NCI-H2081 (cell line): ENCODE measurements around the gene DNTT.

ENCODE experiments used
- DNase-seq, 2 experiments: peaks; one replicate each; lab custom pipeline; 2025; lab: John Stamatoyannopoulos, UW

The DNTT gene

DNA sequence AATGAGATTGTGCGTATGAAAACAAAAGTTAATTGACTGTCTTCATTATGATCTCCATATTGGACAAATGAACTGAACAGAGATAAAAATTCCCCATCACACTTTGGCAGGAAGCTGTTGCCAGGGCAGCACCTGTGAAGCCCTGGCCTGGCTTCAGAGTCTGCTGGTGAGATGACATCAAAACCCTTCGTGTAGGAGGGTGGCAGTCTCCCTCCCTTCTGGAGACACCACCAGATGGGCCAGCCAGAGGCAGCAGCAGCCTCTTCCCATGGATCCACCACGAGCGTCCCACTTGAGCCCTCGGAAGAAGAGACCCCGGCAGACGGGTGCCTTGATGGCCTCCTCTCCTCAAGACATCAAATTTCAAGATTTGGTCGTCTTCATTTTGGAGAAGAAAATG is at the start of gene DNTT:
TSS of gene DNTT (plus strand) at position 205 of the 400 bp plus-strand sequence. CDS start at position 269, 64 bp downstream.
- no peak for DNase-seq

DNA sequence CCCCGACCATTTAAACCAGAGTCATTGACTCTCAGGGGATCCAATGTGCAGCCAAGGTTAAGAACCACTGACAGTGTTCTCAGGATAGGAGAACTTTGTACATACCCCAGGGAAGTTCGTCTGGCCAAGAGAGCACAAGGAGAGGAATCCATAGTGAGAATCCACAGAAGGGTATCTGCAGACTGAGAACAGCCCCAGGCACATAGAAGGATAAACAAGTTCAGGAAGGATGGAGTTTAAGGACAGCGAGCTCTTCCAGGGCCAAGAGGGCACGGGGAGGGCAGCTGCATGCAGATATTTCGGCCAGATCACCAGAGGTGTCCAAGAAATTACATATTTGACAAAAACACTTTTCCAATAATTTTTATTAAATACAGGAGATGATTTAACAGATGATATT is 49.3 kb upstream of the DNTT start:
- no peak for DNase-seq

DNA sequence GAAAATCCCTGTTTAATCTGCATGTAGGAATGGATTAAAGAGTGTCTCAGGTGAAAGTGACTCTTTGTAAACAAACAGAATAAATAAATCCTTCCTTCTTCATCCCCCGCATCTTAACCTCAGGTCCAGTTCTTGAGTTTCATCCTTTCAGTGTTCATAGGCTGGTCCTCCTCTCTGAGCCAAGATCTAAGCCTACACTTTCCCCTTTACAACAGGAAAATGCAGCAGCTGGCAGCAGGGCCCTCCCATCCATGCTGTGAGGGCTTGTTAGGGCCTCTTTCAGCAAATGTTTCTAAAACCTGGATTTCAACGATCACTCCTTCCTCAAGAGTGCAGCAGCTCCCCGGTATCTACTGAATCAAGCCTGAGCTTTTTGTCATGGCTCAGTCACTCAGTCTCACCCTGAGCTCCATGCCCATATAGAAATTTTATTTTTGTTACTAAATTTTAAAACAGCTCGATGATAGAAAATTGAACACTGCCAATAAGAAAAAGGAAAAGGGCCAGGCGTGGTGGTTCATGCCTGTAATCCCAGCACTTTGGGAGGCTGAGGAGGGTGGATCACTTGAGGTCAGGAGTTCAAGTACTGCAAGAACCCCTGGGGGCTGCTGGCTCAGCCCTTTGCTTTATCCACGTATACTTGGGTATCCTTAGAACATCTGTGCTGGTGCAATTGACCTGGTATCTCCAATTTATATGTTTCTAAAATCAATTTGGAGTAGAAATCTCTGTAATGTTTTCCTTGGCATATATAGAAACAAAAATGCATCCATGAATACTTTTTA is 48.5 kb upstream of the DNTT start:
- peak in 1 of 2 experiments; percentile 4 for DNase-seq

DNA sequence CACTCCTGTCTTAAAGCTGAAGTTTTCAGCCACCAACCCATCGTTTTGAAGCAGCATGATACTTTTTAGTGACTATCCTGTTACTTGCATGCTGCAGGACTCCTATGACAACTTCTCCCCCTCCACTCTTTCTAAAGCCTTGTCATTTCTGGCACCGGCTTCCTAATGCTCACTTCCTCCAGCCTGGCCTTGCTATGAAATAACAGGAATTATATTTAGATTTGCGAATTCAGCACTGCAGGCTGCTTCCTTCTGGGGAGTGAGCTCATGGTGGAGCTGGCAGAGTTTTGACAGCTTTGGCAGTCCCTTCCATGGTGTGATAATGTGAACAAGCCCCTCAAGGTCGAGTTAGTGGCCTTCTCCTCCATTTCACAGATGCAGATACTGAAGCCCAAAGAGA is 46.3 kb upstream of the DNTT start:
- no peak for DNase-seq

DNA sequence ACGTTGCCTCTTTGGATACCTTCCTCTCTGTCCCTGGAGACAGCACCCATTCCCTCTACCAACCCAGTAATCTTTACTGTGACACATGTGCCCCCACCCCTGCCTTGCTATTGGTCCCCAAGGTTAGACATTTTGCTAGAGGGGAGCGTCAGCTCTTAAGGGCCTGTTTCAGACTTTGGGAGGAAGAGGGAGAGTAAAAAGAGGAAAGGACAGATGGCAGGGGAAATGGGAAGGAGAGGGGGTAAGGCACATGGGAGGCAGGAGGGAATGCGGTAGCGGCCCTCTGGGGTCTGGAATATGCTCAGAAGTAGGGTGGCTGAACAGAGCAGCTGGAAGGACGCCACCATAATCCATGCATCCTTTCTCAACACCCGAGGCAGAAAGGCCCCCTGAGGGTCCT is 45.1 kb upstream of the DNTT start:
- DNase-seq, result no peak

DNA sequence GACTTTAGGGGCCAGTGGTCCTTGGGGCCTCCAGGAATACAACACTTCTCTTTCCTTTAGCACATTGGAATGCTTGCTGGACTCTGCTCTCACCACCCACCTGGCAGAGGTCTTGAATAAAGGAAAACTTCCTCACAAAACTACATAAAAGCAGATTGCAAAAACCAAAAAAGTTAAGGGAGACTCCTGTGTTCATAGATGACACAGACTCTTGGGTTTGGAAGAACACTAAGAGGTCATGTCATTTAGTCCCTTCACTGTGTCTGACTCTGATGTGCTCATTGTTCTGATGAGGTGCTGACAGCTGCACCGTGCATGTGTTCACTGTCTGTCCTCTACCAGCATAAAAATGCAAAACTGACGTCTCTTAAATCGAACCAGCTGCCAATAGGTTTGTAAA is 44.2 kb upstream of the DNTT start:
- DNase-seq, result no peak

DNA sequence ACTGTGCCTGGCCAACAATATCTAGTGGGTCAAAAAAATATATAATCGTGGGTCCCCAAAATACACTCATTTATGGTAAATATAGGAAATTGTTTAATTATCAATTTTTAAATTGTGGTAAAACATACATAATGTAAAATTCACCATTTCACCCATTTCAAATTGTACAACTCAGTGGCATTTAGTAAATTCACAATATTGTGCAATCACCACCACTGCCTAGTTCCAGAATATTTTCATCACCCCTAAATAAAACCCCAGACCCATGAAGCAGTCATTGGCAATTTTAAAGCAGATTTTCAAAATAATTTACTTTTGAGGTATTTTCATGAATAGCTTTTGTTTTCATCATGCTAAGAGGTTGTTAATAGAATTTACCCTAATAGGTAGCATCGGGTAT is 43.1 kb upstream of the DNTT start:
- no peak for DNase-seq

DNA sequence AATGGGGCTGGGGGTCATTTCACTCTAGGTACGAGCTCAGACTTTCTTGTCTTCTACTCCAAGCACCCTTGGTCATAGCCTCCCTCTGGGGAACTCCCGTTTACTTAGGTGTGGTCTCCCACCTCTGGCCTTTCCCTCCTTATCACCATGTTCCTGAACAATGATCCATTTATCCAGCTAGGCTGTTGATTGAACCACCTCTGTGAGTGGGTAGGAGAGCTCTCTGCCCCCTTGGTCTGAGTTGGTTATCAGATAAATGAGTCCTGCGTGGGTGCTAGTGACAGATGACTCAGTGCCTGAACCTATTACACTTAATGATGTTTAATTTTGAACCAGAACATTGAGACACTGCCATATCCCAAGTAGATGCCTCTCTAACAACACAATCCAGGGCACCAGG is 42.3 kb upstream of the DNTT start:
- no peak for DNase-seq

DNA sequence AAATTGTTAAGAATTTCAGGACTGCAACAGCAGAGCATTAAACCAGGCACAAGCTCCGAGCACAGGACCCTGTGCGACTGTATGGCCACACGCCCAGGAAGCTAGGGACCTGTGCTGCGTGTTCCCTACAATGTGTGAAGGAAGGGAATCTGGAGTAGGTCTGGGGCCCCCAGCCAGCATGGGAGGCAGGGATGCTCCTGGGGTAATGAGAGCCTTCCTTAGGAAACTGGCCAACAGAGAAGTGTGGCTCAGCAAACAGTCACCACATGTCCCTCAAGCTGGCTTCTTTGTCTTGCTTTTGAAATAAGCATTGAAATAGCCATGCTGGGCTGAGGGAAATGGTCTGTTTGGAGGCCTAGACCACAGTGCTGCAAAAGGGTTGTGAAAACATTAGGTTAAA is 41.1 kb upstream of the DNTT start:
- DNase-seq, result no peak

DNA sequence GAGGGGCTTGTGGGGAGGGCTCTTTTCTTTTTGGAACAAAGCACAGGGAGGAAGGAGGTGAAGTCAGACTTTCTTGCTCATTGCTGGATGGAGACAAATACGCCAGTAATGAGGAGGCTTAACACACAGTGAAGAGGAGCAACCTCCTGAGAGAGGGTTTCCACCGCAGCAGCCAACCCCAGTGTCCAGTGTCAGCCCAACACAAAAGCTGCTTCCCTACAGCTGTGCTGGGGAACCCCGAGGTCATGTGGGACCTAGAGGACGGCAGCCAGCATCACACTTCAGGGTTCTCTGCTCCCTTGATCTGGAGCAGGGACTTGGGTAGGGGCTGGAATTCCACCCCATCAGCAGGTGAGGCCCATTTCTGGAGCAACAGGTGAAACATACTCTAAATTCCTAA is 40.6 kb upstream of the DNTT start:
- no peak for DNase-seq

DNA sequence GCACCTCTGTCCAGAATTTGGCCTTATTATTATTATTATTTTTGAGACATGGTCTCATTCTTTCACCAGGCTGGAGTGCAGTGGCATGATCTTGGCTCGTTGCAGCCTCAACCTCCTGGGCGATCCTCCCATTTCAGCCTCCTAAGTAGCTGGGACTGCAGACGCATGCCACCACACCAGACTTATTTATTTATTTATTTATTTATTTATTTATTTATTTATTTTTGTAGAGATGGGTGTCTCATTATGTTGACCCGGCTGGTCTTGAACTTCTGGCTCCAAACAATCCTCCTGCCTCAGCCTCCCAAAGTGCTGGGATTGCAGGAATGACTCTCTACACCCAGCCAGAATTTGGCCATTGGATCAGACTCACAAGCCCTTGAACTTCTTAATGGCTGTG is 39.3 kb upstream of the DNTT start:
- no peak for DNase-seq

DNA sequence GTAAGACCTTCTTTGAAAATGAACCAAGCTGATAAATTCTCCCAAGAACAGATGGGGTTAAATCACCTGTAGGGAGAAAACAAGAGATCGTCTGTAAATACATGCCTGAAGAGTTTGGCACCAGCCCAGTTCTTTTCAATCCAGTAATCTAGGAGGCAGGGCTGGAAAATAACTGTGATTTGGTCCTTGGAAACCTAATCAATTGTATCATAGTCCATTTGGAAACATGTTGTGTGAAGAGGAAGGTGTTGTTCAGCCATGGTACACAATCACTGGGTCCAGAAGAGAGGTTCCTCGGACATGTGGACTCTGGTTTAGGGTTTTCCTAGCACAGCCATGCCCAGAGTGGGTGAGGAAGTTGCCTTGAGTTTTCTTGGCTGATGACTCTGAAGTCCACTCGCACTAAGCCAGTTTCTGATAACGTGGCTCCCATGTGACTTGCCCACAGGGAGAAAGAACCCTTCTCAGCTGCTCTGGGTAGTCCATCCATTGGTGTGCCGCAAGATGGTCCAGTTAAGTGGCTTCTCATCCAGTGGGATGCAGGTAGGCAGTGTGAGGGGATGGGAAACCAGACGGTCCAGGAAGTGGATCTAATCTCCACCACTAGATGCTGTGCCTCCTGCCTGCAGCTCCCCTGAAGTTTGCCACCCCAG is 38.0 kb upstream of the DNTT start:
- DNase-seq, result no peak

DNA sequence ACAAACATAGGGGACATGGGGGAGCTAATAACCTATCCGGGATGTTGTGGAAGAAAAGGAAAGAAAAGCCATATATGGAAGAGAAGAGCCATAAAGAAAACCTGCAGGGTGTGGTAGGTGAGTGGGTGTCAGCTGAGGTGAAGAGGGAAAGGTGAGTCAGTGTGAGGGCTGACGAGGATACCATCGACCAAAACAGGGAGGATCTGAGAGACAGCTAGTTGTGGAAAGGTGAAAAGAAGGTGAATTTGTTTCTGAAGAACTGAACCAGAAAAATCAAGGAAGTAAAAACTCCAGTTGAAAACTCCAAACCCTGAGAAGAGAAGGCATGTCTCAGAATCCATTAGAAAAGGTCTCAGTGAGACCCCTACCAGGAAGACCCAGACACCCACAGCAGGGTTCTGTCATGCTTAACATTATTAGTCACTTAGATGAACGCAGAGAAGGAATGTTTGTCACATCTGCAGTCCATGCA is 37.0 kb upstream of the DNTT start:
- DNase-seq, result no peak

DNA sequence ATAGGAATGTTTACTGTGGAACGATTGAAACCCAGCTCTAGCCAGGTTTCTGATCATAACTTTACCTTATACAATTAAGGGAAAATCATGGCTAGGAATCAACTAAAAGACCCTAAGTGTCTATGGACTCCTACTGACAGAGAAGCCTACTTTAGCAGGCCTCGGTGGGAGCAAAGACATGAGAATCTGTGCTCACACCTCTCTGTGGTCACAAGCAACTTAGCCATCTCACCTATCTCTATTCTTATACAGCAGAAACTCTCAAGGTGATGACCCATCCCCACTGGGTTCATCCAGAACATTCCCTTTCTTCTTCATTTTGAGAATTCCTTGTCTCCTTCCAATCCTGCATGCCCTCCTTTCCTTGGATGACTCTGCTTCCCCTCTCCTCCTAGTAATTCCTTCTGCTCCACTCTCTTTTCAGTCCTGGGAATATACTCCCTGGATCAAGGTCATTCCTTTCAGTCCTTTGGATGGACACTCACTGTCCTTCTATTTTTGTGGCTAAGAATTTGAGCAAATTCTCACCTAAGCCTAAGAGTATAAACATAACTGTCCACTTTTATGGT is 35.8 kb upstream of the DNTT start:
- no peak for DNase-seq

DNA sequence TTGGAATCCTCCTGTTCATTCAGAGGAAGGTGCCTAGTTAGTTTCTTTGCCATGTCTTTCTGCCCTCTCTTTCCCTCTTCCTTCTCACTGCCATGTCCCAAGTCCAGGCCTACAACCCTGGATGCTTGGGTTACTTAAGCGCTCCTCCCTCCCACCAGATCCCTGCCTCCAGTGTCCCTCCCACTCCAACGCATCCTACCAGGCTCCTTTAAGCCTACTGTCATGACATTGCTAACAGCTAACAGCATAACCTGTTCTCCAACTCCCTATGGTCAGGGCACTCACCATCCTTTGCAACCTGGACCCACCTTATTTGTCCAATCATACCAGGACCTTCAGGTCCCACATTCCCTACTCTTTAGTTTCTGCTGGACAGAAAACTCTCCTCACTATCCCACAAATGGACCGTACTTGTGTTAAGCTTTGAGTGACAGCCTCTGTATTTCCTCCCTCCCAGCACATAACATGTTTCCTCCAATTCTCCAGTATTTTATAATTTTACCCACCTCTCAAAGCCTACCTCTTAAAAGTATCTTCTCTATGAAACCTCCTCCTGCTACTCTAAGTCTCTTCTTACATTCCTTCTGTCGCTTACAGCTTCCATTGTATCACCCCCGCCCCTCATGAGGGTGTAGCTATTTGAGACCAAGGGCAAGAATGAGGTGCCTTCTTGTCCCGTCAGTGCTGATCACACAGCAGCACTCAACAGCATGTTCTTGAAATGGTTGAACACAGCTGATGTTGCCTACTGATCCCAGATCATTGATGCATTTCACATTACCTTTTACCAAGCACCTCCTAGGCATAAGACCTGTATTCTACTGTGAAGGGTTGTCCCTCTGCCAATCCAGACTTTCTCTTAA is 34.6 kb upstream of the DNTT start:
- no peak for DNase-seq

DNA sequence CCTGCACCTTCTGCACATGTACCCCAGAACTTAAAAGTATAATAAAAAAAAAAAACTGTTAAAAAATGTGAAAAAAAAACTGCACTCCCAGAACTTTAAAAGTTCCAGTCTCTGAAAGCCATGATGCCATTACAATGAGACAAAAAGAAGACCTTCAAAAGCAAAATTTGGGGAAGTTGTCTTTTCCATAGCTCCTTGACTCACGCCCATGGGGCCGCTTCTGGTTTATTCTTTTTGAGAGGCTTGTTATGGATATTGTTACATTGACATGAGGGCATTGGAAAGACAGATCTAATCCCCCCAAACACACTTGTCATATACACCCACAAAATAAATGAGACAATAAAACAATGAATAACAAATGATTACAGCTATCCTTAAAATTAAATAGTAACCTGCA is 33.7 kb upstream of the DNTT start:
- DNase-seq, result no peak

DNA sequence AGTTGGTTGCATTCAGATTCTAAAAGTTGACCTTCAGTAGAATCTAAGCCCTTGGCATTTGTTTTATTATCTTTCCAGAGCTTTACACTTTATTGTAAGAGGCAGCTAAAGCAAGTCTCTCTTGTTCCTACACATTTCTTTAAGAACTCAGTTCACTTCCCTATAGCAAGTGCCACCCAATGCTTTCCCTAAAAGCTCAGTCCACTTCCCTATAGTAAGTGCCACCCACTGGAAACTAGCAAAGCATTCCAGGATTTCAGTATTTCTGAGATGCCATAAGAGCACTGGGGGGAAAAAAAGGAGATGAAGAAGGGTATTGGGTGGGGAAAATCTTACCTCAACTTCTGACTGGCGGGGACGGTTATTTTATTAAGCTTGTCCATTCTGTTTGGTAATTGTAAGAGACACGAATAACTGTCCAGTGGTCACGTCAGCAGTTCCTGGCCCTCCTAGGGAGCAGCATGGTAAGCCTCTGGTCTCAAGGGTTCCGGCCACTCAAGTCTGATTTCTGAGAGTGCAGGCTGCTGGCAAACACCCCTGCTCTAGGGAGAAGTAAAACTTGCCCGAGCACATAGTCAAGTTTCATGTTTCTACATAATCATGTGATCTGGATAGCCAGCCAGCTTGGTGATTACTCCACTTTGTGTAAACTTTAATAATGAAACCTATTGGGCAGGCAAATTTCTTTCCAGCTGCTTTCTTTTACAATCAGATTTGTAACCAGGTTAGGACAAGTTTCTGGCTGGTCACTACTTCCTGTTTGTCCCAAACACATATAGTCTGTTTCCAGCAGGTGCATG is 33.0 kb upstream of the DNTT start, which contains the start of gene BLNK:
TSS of gene BLNK (minus strand) at position 554 of the 800 bp plus-strand sequence. CDS start at position 383, 171 bp downstream.
- peak in 1 of 2 experiments; percentile 18 for DNase-seq

DNA sequence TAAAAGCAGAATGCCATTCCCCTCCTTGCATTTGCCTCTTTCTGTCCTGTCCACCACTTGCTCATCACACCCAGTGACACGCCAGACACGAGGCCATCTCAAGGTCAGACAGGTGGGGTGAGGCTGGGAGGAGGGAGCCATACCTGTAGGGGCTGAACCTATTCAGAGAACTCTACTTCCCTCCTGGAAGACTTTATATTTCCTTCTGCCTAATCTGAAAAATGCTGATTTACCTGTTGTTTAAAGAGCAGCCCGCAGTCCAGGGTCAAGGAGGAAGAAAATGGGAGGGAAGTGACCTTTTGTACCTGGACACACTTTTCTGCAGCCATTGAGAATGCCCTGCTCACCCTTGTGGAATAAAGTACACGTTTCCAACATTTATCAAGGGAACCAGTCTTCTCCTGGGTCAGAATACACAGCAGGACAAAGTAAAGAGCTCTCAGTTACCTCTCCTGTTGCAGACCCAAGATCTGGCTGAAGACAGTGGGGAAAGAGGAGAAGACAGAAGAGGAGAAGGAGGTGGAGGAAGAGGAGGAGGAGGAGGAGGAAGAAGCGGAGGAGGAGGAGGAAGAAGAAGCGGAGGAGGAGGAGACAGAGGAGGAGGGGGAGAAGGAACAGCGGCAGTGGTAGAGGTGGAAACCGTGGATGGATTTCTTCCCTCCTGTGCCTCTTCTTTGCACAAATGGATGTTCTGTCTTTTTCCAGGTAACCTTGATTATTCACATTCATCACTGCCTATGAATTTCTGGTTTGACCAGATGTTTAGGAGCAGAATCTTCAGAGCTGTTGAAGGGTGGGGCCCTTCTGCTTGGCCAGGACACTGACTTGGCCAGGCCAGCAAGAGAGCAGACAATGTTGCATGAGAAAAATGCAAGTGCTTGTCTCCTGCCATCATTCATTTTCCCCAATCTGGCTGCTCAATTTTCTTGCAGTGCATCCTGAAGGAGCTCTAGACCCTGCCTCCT is 31.6 kb upstream of the DNTT start:
- DNase-seq, result no peak

DNA sequence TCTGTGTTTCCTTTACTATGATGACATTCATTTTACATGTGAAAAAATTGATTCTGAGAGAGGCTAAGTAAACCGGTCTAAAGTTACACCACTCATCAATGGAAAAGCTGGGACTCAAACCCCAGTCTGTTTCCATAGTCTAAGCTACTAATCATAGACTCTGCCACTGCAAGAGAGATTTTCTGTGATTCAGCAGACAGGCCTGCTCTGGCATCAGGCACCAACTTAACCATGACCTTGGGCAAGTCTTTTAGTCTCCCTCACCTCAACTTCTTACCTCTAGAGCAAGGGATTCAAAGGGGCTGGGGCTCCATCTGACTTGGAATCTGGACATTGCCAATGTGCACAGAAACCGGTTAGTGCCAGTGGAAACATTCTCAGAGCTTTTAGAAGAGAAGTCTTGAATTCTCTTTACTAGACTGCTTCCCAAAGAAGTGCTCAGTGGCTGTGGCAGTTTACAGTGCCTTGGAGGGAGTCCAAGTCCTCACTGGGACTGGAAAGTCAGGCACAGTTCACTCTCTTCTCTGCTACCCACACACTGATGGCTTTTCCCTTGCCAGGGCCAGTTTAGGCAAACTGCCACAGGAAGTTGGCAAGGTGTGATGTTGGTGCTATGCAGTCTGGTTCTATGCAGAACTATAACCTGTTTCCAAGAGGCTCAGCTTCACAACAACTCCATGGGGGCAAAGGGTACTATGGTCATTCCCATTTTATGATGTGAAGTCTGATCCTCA is 28.4 kb upstream of the DNTT start:
- no peak for DNase-seq
